Measurements from ENCODE around the gene SUSD3. TPM values are rescaled to one million over a fixed set of nuclear protein-coding genes. Genes with fewer than 3 reads are reported as not detected.

SUSD3 gene
- total and polyA plus RNA-seq, 2 donors from 2014 or later: 12.2 to 34.6 TPM

- H3K27me3 ChIP-seq (ENCODE audit: control insufficient read depth, insufficient read depth, low read length): no peaks in the 10 kb centered on the region
- intact Hi-C loops (cut with DNase I): no loop called here
- no peak overlapping the region for H3K4me3 ChIP-seq (ENCODE audit: low read length in 3 of 3)
- TF ChIP-seq CTCF (IDR thresholded peaks at IDR 0.05; ENCODE audit: borderline replicate concordance, extremely low read depth, insufficient read depth): no peak
- peak overlapping the region; percentile 11 to 60 for H3K27ac ChIP-seq (ENCODE audit: low read depth in 2 of 2, low read length in 2 of 2)
- peak in 3 of 5 donors; percentile 8 to 75 (median 57) for DNase-seq
- peak overlapping the region in 1 of 3 donors; percentile 40 for H3K9ac ChIP-seq (ENCODE audit: low read length in 3 of 3)
- no peak for FAIRE-seq
- peaks cover 14 to 26% (median 21%) of the 10 kb centered on the region in 3 donors for H3K4me1 ChIP-seq (ENCODE audit: control insufficient read depth in 2 of 3, insufficient read depth in 2 of 3, low read depth in 1 of 3, low read length in 3 of 3)
- no peaks in the 10 kb centered on the region for H3K9me3 ChIP-seq (ENCODE audit: control insufficient read depth in 2 of 3, insufficient read depth in 1 of 3, low read length in 3 of 3)
- no peaks in the 10 kb centered on the region for H3K36me3 ChIP-seq (ENCODE audit: control insufficient read depth in 2 of 3, insufficient read depth in 3 of 3, low read length in 3 of 3)
Measured at GRCh38 chr9:93092251-93092991, 33.9 kb downstream of the SUSD3 start.

- FAIRE-seq (no peak), DNase-seq (peak; percentile 62 to 83 (median 81))
- H3K9ac ChIP-seq (ENCODE audit: low read length in 3 of 3): peak overlapping the region in 1 of 3 donors; percentile 40
- H3K9me3 ChIP-seq (ENCODE audit: control insufficient read depth in 2 of 3, insufficient read depth in 1 of 3, low read length in 3 of 3): no peaks in the 10 kb centered on the region
- peak overlapping the region; percentile 11 to 79 for H3K27ac ChIP-seq (ENCODE audit: low read depth in 2 of 2, low read length in 2 of 2)
- H3K36me3 ChIP-seq (ENCODE audit: control insufficient read depth in 2 of 3, insufficient read depth in 3 of 3, low read length in 3 of 3): no peaks in the 10 kb centered on the region
- no peak overlapping the region for H3K4me3 ChIP-seq (ENCODE audit: low read length in 3 of 3)
- no peaks in the 10 kb centered on the region for H3K27me3 ChIP-seq (ENCODE audit: control insufficient read depth, insufficient read depth, low read length)
- TF ChIP-seq CTCF (IDR thresholded peaks at IDR 0.05; ENCODE audit: borderline replicate concordance, extremely low read depth, insufficient read depth): no peak
- peaks cover 14 to 34% (median 29%) of the 10 kb centered on the region in 3 donors for H3K4me1 ChIP-seq (ENCODE audit: control insufficient read depth in 2 of 3, insufficient read depth in 2 of 3, low read depth in 1 of 3, low read length in 3 of 3)
- intact Hi-C loops (cut with DNase I): no loop called here
Measured at GRCh38 chr9:93093127-93093876, 34.8 kb downstream of the SUSD3 start.

DNA sequence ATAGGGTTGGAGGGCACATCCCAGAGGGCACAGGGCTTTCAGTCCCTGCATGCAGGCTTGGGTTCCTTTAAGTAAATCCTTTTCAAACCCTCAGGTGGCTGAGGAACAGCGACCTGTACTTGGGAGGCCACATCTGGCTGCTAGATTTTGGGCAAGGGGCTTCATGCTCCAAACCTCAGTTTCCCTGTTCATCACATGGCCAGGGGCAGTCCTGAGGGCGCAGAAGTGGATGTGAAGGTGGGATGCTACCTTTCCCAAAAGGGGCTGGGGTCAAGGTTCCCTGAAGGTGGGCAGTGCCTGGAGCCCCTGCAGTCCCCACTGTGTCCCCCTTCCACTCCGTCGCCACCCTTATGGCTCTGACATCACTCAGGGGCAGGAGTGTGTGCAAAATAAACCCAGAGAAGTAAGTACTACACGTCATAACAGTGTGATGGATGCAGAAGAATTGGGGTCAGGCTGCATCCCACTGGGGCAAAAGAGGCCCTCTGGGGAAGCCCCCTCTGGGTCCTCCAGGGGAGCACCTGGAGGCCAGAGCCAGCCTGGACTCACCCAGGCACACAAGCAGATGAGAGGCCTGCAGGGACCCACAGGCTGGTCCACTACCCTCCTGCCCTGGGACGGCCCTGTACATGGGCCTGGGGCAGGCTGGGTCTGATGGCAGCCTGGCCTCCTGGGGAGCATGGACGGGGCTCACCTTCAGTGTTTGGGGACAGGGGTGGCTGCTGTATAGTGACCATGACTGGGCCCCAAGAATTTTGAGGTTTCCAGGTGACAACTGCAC lies 35.6 kb downstream of the SUSD3 start:
- Histone ChIP-seq H3K36me3 (ENCODE audit: control insufficient read depth in 2 of 3, insufficient read depth in 3 of 3, low read length in 3 of 3) (no peaks in the 10 kb centered on the region), H3K27me3 (ENCODE audit: control insufficient read depth, insufficient read depth, low read length) (no peaks in the 10 kb centered on the region), H3K27ac (ENCODE audit: low read depth in 2 of 2, low read length in 2 of 2) (peak overlapping the region; percentile 95 to 96), H3K9me3 (ENCODE audit: control insufficient read depth in 2 of 3, insufficient read depth in 1 of 3, low read length in 3 of 3) (no peaks in the 10 kb centered on the region), H3K9ac (ENCODE audit: low read length in 3 of 3) (no peak overlapping the region), H3K4me1 (ENCODE audit: control insufficient read depth in 2 of 3, insufficient read depth in 2 of 3, low read depth in 1 of 3, low read length in 3 of 3) (peaks cover 14 to 38% (median 31%) of the 10 kb centered on the region in 3 donors), H3K4me3 (ENCODE audit: low read length in 3 of 3) (no peak overlapping the region)
- DNase-seq (peak in 2 of 5 donors; percentile 72 to 81), FAIRE-seq (no peak)
- no peak for TF ChIP-seq CTCF (IDR thresholded peaks at IDR 0.05; ENCODE audit: borderline replicate concordance, extremely low read depth, insufficient read depth)
- intact Hi-C loops (cut with DNase I): no loop called here

Data from kidney (tissue), 14 donors.